Caki2 (cell line): Measurements from ENCODE around the gene ITIH4. TPM values are rescaled to one million over a fixed set of nuclear protein-coding genes. Genes with fewer than 3 reads are reported as not detected.
A peak's percentile ranks its signal among the peaks of the same experiment; 100 is the strongest.

Source experiments
- DNase-seq: peaks from one replicate; pipeline ENCODE4 v3.0.0-alpha.2; 2015; ENCODE audit warnings: low read depth
- in situ Hi-C: cut with HindIII; loops from 2 replicates; pipeline ENCODE4 v1.10.0; 2016; ENCODE audit warnings: low sequenced_read_pairs, low pct_unique_long_range_greater_than_20kb, mixed read lengths
- total RNA-seq: library from RNA; depleted of rRNA; stranded (reverse); fragments of >200 nt; shearing (Covaris generic); gene quantifications from 2 replicates; pipeline ENCODE4 v1.2.3, GENCODE V29; 2014; ENCODE audit warnings: low replicate concordance

The ITIH4 gene
- total RNA-seq, 1 experiment from 2014 or later, result not detected

DNA sequence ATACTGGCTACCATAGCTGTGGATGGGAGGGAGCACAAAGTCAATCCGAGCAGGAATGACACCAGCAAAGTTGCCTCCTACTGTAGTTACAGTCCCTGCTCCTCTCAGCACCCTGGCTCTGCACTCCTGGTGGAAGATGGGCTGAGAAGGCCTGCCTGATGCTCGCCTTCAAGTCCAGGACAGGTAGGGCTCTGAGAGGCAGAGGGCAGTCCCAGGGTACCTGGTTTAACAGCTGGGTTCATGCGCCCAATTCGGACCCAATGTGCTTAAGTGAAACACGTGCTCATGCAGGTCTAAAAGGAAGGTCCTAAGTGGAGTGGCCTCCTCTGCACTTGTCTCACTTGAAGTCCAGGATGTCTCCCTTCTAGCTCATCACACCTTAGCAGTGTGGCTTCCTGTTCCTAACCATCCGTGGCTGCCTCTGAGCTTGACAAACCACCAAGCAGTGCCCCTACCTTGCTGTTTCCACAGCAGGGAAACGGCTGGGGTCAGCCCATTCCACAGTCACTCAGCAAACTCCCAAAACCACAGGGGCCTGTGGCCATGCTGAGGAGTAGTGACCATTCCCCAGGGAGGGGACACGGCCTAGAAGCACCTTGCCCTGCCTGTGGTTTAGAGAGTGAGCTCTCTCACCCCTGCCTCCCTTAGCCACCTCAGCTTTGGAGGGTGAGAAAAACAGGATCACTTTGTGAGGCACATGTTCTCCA, 8.2 kb upstream of the ITIH4 start:
- DNase-seq, result no peak
- in situ Hi-C loops, result no loop called here

DNA sequence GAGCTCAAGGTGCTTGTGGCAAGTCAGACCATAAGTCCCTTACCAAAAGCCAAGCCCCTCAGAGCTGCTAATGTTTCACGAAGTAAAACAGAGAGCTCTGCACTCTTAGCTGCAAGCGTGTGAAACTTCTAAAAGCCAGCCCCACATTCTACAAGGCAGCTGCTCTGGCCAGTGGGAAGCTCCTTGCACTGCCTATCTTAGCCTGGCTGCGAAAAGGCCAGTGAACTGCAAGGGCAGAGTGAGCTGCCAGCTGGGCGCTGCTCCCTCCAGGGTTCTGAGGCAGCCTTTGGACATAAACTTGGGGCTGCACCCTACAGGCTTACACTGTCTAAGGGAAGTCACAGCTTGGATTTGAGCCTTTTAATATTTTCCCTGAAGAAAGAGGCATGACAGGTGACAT, 6.5 kb upstream of the ITIH4 start:
- in situ Hi-C loops, result no loop called here
- DNase-seq, result no peak

DNA sequence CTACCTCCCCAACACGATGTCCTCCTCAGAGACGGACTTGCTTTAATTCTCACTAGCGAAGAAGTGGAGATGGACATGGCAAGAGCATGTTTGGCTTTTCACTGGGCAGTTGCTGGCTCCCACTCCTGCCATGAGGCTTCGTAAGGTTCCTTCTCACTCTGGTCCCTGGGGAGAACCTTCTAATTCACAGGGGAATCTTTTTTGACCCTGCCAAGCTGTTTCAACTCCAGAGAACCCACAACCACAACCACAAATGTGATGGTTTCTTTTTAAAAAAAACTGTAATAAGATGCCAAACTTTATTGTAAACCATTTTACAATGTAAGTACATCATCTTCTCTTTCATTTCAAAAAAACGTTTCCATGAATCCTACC, 6.0 kb upstream of the ITIH4 start:
- in situ Hi-C loops, result no loop called here
- DNase-seq, result no peak

DNA sequence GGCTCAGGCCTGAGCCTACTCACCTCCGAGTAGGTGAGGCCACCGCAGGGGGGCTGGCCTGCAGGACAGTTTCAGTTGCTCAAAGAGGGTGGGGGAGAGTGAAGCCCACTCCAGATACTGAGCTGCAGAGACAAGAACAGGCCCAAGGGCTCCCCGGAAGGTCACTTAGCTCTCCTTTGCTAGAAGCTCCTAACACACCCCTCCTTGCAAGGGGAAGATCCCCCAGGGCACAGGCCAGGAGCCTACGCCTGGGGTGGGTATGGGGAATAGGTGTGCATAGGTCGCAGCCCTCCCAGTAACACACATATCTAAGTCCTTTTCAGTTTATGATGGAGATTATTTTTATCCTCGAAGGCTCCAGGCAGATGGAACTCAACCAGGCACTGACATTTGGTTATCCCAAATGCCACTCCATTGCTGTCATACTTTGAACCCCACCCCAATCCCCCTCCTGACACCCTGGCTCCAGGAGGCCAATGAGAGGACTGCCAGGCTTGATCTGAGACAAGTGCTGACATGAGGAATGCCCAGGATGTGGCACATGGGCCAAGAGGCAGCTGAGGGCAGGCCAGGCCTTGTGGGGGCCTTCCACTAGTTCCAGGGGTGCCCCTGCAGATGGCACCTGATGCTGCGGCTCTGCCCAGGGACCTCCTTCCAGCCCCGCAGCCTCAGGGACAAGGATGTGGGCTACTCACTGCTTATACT, 5.4 kb upstream of the ITIH4 start:
- no peak for DNase-seq
- in situ Hi-C loops, result no loop called here

DNA sequence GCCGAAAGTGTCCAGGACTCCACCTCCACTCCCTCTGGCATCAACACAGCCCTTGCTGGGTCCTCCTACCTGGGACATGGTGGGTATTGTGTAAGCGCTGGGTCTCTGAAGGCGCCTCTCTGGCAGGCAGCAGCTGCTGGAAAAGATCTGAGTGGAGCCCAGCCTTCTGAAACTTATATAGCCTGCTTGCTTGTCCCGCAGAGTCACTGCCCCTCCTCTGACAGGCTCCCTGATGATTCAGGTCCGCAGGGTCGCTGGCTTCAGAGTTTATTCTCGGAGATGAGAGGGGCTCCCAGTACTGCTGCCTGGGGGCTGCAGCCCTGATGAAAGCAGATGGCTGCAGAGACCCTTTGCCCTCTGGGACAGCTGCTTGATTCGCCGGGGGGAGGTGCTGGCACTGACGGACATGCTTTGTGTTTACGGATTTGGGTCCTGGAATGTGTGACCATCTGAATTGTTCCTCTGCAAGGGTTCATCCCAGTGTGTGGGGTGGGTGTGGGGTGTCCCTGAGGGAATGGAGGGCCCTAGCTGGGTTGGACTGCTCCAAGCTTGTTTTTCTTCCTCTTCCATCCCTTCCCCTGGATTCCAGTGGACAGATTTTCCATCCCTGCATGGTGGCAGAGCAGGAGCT, 4.5 kb upstream of the ITIH4 start, which contains the start of gene MUSTN1:
Gene MUSTN1, minus strand, starts transcription at position 149 of the 631 bp plus-strand sequence. Its CDS starts 71 bp downstream, at position 78.
- in situ Hi-C loops, result no loop called here
- DNase-seq, result no peak

DNA sequence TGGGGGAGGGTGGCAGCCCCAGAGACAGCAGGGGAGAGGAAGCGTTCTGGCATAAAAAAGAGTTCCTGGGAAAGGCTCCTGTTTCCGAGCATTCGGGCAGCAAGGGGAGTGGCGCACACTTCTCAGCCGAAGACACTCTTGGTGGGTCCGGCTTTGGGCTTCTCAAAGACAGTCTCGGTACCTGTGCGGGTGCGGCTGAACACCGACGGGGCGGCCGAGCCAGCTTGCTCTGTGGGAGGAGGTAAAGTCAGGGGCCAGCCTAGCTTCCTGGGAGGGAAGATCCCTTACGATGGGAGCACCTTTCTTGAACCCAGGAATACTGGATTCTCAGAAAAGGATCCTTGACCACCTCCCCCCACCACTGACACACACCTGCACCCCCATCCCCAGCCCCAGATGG, 2.7 kb upstream of the ITIH4 start:
- in situ Hi-C loops, result no loop called here

DNA sequence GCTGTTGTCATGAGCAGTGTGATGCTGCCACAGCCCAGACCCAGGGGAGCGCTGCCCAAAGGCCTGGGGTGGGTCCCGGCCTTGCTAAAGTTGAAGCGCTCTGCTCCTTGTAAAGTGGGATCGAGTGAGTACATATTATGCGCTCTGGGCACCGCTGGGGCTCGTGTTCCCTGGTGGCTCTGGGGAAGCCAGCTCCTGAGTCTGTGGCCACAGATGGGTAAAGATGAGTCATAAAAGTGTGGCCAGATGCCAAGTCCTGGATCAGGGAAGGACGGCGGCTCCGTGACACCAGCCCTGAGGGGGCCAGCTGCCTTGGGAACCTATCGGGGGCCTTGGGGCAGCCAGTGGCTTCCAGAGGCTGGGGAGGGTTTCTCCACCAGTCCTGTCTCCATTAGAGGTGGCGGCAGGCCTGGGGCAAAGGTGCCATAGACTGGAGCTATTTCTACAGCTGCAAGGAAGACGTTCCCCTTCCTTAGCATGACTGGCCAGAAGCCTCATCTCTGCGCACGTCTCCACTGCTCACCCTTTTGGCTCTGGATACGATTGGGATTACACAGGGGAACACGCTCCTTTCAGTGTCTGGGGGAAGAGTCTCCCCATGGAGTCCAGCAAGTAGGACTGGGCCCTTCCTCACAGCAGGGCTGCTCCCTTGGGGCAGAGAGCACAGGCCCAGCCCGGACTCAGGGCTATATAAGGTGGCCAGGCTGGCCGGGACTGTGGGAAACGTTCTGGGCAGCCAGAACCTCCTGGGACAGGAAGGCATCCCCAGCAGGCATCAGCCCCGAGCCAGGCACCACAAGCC, 1.2 kb upstream of the ITIH4 start:
- DNase-seq, result peak; percentile 75
- in situ Hi-C loops, result no loop called here

More for the DNA sequence above, 2.7 kb upstream of the ITIH4 start:
- no peak for DNase-seq

DNA sequence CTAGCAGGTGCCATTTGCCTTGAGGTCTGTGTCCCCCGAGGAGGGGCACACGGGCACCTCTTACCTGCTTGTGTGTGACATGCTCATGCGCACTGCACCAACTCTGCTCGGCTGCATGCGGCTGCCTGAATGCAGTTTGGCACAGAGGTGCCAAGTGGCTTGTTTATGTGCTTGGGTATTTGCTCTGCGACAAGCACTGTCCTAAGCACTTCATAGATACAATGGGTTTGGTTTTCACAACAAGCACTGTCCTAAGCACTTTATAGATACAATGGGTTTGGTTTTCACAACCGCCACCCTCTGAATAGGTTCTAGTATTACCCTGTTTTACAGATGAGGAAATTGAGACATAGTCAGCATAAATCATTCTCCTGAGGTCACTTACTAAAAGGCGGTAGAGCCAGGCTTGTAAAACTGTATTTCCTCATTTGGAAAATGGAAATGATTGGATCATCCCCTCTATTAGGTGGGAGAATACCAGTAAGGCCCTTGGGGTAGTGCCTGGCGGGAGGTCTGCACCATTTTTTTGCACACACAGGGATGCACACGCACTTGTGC, 487 bp downstream of the ITIH4 start:
- in situ Hi-C loops, result no loop called here
- DNase-seq, result no peak

DNA sequence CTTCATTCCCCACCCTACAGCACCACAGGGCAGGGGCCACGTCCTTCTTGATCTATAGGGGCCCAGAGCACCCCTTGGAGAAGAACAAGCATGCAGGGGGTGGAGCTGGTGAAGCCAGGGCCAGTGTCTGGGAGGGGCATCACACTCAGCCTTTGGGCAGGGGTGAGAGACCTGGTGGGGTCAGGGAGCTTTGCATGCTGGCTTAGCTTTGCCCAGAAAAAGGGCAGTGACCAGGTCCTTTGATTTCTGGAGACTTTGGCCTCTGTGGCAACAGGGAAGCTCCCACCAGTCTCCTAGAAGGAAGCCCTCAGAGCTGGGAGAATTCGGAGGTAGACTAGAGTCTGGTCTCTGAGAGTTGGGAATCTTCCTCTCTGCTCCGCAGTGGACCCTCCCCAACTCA, 990 bp downstream of the ITIH4 start:
- DNase-seq, result no peak
- in situ Hi-C loops, result no loop called here

DNA sequence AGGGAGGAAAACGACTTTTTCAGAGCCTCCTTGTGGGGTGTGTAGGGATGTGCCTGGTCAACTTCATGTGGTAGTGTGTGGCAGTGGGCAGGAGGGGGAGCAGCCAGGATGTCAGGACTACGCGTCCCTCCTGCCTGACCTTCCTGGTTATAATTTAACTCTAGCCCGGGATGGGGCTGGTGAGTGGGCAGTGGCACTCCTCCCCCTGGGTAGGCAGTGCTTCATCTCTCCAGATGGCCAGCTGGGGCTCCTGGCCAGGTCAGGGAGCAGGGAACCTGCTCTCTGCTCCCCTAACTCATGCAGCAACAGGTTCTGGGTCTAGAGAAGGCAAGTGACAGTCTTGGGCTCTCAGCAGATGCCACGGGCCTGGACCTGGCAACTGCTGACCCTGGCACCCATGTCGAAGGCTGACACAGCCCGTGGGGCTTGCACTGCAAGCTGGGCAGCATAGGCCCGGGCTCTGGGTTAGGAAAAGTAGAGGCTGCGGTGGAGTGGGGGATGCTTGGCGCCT, 2.6 kb downstream of the ITIH4 start:
- peak; percentile 54 for DNase-seq
- in situ Hi-C loops, result no loop called here

DNA sequence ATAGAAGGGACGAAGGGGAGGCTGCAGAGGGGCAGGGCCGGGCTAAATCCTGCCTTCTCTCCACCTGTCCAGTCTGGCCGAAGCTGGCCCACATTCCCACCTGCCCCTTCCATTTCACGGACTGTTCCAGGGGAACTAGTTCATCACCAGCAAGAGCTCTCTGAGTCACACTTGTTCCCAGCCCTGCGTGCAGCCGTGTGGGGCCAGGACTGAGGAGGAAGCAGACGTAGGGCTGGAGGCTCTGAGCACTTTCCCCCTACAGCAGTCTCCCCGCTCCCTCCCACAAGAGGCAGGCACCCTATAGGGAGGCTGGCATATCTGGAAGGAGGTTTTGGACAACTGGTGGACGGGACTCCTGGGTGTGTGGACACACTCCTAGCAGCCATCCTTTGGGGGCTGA, 3.0 kb downstream of the ITIH4 start:
- no peak for DNase-seq

DNA sequence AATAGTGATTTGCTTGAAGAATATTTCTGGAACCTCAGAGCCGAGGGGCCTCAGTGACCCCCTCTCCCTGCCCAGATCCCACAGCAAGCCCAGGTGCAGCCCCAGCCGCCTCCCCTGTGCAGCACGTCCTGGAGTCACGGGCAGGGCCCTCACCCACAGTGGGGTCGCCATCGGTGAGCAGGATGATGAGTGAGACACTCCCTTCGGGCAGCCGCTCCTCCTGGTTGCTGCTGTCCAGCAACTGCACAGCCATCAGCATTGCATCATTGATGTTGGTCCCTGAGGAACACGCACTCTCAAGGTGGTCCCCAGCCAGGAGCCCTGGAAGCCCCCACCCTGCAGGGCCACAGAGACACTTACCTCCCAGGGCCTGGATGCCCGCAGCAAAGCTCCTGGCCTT, 6.4 kb downstream of the ITIH4 start:
- in situ Hi-C loops, result no loop called here
- DNase-seq, result no peak

More for the DNA sequence above, 3.0 kb downstream of the ITIH4 start:
- in situ Hi-C loops, result no loop called here

DNA sequence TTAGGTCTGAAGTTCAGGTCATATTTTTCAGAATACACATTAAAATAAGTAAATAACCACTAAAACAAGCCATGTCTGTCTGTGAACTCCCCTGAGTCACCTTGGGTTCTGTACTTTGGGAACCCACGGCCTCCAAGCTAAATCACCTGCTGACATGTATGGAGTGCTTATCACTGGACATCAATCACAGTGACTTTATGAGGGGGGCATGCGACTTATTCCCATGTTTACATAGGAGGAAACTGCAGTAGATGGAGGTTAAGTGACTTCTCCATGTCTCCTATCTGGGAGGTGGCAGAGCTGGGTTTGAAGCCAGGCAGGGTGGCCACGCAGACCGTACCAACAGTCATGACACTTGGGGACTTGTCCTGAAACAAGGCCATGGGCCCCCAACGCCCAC, 8.1 kb downstream of the ITIH4 start:
- in situ Hi-C loops, result no loop called here
- no peak for DNase-seq

DNA sequence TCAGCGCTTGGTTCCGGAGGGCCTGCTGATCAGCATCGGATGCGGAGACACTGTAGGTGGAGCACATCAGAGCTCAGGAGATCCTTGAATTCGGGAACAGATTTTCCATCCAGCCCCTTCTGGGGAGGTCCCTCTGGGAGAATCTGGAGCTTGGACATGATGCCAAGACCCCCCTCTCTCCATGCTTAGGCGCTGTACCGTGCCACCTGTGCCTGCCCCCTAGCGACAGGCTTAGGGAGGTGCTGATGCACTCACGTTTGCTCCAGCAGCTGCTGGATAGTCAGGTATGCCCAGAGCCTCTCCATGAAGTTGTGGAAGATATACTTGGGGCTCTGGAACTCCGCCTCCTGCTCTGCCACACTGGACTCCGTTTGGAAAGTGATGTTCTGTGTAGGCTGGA, 9.7 kb downstream of the ITIH4 start:
- DNase-seq, result no peak
- in situ Hi-C loops, result no loop called here

DNA sequence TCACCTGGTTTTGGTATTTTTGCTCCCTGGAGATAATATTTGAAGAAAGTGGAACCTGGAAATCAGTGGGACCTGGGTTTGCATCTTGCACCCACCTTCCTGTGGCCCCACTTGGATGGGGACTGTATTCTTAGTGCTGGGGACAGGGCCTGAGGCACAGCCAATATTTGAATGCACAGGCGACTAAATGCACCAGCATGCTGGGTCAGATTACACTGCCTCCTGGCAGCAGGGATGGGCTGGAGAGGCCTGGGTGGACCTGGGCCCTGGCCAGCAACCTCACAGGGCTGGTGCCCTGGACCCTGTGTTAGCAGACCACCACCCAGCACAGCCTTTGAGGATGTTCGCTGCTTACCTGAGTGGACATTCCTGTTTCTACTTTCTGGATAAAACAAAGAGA, 10.5 kb downstream of the ITIH4 start:
- in situ Hi-C loops, result no loop called here
- no peak for DNase-seq

DNA sequence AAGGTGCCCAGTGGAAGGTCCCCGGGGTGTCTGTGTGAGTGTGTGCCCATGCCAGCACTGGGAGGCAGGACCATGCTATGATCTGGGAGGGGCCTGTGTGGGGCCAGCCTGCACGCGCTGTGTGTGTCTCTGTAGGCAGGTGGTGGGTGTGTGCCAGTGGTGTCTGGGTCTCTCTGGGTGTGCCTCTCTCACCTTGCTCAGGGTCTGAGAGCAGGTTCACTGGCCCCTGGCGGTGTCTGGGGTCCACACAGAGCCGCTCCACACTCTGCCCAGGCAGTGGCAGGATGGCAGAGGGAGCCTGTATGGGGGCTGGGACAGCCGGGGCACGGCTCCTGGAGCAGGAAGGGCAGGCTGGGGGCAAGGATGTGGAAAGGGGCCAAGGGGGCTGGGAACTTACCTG, 12.6 kb downstream of the ITIH4 start:
- in situ Hi-C loops, result no loop called here
- DNase-seq, result no peak

DNA sequence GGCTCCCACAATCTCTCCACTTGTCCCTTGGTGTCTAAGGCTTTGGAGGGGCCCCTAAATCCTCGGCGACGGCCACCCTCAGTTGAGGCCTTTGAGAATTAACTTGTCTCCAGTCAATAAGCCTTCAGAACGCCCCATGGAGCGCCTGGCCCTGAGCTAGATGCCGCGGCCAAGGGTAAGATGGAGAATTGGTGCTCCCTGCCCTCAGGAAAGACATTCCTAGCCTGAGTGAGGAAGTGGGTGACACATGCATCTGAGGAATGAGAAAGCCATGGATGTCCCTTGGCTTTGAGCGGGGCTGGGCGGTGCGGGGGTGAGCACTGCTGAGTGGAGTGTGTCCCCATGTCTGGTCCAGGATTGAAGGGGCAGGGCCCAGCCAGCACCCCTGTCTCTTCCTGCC, 13.3 kb downstream of the ITIH4 start:
- in situ Hi-C loops, result no loop called here
- DNase-seq, result no peak

DNA sequence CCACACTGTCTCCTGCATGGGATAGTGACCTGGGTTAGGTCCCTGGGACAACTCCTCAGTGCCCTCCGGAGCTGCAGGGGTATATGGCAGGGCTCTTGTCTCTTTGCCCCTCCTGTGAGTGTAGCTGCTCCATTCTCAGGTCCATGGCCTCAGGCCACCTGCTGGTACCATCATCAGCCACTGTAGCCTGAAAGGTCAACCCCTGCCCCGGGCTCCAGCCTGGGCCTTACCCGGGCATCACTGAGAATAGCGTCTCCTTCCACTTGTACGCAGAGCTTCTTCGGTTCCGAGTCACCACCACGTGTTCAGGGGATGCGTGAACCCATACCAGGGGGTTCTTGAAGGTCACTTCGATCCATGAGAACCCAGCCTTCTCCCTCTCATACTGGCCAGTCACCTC, 13.8 kb downstream of the ITIH4 start:
- in situ Hi-C loops, result no loop called here

More for the DNA sequence above, 13.8 kb downstream of the ITIH4 start:
- no peak for DNase-seq
